GM04503 (cell line): ENCODE measurements around the gene HDDC2.
"Not testable (repeated sequence)": the region's sequence is repeated elsewhere in the genome, so short reads cannot be mapped to it uniquely, and the experiment has no call there.

ENCODE experiments used
- DNase-seq: peaks from one replicate; pipeline ENCODE4 v3.0.0-alpha.2; 2012; ENCODE audit warnings: low read depth

HDDC2 gene

DNA sequence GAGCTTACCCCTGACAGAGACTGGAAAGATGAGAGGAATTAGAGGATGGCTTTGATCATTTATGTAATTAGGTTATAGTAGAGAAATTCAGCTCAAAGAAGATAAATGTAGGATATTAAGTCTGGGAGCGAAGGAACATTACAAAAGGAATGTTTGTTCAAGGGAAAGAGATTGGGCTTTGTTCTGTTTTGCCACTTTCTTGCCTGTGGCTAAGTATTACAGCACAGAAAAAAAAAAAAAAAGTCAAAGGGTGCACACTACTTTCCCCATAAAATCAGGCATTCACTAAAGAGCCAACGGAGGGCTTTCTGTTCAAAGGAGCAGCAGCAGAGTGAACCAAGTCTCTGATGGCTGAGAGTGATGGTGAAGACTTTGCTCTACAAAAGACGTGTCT lies 5.0 kb upstream of the HDDC2 start:
- no peak for DNase-seq

- no peak for DNase-seq
These were observed 3.3 kb upstream of the HDDC2 start for GRCh38 chr6:125304970-125305660.

- no peak for DNase-seq
These were observed 1.7 kb upstream of the HDDC2 start for GRCh38 chr6:125303512-125303854.

DNA sequence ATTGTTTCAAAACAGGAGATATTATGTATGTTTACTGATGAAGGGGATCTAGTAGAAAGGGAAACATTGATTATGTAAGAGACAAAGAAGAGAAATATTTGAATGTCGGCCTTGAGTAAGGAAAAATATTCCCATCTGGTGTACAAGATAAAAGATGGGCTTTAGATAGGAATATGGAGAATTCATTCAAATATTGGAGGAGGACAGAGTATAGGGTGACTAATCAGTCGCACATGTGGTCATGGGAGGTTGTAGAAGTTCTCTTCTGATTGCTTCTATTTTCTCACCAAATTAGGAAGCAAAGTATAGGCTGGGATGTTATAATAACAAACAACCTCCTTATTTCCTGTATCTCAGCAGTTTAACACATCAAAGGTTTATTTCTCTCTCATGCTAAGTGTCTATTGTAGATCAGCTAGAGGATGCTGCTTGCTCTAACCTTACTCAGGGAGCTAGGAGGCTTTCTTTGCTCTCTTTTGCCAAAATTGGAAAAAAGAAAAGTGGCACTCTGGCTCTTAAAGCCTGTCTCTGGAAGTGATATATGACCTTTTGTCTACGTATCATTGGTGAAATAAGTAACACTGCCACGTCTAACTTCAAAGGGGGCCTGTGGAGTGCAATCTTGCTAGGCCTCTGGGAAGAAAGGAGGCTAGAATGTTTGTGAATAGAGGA lies 1.2 kb upstream of the HDDC2 start:
- no peak for DNase-seq

- DNase-seq = no peak
These were observed 754 bp downstream of the HDDC2 start for GRCh38 chr6:125300992-125301434.

GRCh38 chr6:125299257-125299656 lies 2.5 kb downstream of the HDDC2 start:
- DNase-seq = no peak

DNA sequence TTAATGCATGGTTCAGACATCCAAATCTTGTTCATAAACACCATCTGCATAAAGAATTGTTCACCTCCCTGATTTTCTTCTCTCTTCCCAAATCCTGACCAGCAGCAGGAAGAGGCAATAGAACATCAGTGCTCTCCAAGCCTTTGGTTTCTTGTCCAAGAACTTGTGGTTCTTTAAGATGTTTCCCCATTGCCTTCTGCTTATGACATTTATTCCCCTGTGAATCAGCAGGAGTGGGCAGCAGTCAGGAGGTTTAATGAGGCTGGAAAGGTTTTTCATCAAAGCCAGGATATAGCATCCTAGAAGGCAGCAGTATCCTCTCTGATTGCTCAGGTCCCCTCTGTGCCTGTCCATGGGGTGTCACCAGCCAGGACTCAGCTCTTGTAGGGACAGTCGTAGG lies 5.3 kb downstream of the HDDC2 start:
- DNase-seq = no peak

- no peak for DNase-seq
These were observed 6.8 kb downstream of the HDDC2 start for GRCh38 chr6:125294925-125295324.

- no peak for DNase-seq
These were observed 7.7 kb downstream of the HDDC2 start for GRCh38 chr6:125294036-125294435.

DNA sequence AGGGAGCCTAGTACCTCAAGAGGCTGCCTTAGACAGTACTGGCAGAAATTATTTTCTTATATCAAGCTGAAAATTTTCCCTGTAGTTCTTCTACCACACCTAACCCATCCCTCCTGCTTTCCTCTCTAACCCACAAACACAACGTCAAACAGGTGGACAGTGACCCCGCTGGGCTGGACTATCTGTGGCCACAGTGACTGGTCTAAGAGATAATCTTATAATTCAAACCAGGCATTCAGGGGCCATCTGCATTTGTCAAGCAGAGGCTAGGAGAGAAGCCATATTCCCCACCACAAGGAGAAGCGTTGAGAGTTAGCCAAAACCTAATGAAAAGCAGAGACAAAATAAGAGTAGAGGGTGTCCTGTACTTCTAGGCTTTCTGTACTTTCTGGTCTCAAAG lies 8.2 kb downstream of the HDDC2 start:
- no peak for DNase-seq

GRCh38 chr6:125287718-125288117 lies 14.0 kb downstream of the HDDC2 start:
- no peak for DNase-seq

- no peak for DNase-seq
These were observed 15.8 kb downstream of the HDDC2 start for GRCh38 chr6:125285936-125286335.

- no peak for DNase-seq
These were observed 16.4 kb downstream of the HDDC2 start for GRCh38 chr6:125285353-125285752.

DNA sequence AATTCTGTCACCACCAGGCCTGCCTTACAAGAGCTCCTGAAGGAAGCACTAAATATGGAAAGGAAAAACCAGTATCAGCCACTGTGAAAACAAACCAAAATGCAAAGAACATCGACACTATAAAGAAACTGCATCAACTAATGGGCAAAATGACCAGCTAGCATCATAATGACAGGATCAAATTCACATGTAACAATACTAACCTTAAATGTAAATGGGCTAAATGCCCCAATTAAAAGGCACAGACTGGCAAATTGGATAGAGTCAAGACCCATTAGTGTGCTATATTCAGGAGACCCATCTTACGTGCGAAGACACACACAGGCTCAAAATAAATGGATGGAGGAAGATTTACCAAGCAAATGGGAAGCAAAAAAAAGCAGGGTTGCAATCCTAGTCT lies 19.3 kb downstream of the HDDC2 start:
- not testable (repeated sequence) for DNase-seq

DNA sequence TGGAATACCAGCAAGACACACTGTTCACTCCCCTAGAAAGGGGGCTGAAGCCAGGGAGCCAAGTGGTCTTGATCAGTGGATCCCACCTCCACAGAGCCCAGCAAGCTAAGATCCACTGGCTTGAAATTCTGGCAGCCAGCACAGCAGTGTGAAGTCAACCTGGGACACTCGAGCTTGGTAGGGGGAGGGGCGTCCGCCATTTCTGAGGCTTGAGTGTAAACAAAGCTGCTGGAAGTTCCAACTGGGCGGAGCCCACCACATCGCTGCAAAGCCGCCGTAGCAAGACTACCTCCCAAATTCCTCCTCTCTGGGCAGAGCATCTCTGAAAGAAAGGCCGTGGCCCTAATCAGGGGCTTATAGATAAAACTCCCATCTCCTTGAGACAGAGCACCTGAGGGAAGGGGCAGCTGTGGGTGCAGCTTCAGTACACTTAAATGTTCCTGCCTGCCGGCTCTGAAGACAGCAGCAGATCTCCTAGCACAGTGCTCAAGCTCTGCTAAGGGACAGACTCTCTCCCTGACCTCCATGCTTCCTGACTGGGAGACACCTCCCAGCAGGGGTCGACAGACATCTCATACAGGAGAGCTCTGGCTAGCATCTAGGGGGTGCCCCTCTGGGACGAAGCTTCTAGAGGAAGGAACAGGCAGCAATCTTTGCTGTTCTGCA lies 21.3 kb downstream of the HDDC2 start:
- DNase-seq = not testable (repeated sequence)

DNA sequence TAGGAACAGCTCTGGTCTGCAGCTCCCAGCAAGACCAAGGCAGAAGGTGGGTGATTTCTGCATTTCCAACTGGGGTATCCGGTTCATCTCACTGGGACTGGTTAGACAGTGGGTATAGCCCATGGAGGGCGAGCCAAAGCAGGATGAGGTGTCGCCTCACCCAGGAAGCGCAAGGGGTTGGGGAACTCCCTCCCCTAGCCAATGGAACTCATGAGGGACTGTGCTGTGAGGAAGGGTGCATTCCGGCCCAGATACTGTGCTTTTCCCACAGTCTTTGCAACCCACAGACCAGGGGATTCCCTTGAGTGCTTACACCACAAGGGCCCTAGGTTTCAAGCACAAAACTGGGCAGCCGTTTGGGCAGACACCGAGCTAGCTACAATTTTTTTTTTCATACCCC lies 21.8 kb downstream of the HDDC2 start:
- no peak for DNase-seq

GRCh38 chr6:125277838-125278237 lies 23.9 kb downstream of the HDDC2 start:
- DNase-seq = no peak

GRCh38 chr6:125275779-125276178 lies 26.0 kb downstream of the HDDC2 start:
- DNase-seq = no peak

DNA sequence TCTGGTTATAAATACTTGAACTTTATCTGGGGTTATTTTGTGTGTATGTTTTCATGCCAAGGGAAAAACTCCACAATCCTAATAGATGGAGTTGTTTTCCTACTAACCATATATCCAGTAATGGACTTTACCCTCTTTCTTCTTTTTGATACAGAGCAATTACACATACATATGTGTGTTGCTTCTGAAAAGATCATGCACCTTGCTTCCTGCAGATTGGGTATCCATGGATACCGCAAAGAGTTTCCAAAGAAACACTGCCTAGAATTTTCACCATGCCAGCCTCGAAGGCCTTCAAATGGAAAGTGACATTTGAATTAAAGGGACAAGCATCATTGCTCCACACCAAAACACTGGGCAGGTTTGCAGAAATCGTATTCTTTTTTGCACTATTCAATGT lies 26.8 kb downstream of the HDDC2 start:
- DNase-seq = no peak

DNA sequence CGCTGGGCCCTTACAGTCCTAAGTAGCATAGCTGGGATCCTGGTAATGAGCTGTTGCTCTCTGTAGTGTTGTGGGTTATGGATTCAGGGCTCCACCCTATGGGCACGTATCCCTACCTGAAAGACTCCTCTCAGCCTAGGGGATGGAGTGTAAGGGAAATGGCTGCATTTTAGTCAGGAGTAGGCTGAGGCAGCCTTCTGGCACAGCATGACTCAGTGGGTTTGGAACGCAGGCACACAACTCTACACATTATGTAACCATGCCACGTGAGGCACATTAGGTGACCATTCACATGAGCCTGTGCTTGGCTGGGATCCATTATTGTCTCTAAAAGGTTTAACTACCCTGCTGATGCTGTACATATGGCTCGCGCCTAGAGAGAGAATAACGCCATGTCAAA lies 27.8 kb downstream of the HDDC2 start:
- no peak for DNase-seq

- DNase-seq = no peak
These were observed 28.5 kb downstream of the HDDC2 start for GRCh38 chr6:125273251-125273650.

DNA sequence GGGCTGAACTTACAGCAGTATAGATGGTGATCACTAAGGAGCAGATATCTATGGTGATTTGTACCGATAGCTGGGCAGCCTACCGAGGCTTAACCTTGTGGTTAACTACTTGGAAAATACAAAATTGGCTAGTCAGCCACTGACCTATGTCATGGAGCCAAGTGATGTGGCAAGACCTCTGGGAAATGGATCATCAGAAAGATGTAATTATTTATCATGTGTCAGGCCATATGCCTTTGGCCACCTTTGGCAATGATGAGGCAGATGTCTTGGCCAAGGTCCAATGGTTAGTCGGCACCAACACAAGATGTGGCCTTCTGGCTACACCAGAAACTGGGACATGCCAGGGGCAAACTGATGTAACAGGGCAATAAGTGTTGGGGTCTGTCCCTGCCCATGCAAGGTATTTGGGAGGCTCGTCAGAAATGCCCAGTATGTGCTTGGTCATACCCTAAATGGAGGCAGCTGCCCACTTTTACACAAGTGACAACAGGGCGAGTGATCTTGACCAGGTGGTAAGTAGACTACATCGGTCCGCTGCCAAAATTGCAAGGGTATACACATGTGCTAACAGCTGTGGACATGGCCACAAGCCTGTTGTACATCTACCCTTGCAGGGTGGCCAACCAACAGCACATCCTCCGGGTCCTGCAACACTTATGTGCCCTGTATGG lies 30.1 kb downstream of the HDDC2 start:
- DNase-seq = no peak

- no peak for DNase-seq
These were observed 31.4 kb downstream of the HDDC2 start for GRCh38 chr6:125270380-125270779.
